ENCODE measurements around the gene FBXL16.

The FBXL16 gene

DNA sequence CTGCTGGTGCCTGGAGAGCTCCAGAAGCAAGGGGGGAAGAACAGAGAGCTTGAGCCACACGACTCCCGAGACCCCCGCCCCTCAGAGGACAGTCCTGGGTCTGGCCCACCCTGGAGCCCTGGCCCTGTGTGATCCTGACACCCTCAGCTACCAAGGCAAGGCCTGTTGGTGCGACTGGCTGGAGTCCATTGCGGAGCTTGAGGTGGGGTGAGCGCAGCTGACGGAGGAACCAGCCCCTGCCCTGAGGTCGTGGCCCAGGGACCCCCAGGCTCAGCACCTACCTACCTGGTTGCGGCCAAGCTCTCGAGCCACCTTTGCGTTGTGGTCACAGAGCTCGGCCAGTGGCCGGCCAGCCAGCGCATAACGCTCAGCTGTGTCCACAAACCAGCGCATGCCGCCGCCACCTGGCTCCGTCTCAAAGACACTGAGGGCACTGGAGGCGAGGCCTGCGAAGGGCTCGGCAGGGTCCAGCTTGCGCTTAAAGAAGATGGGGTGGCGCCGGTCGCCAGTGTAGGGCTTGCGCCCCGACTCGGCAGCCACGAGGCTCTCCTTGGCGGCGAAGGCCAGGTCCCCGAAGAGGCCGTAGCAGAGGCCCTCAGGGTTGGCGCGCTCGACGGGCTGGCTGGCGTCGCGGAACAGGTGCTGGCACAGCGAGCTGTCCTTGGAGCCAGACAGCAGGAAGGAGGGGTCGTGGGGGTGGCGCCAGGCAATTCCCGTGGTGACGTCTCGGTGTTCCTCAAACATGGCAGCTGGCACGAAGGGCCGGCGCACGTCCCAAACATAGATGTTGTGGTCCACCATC lies 18.9 kb downstream of the FBXL16 start:
- DNase-seq = no peak

DNA sequence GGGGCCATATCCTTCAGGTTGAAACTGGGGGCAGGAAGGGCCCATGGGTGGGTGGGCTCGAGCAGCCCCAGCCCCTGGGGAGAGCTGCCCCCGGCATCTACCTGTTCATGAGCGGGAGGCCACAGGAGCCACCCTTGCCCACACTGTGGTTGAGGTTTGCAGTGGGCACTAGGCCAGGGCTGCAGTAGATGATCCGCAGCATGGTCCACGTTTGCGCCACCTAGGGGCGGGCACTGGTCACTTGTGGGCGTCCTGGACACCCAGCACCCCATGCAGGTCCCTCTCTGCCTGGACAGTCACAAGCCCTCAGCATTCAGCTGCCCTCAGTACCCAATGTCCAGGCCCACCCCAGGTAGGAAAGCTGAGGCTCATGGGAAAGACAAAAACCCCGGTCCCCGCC lies 19.6 kb downstream of the FBXL16 start:
- no peak for DNase-seq

DNA sequence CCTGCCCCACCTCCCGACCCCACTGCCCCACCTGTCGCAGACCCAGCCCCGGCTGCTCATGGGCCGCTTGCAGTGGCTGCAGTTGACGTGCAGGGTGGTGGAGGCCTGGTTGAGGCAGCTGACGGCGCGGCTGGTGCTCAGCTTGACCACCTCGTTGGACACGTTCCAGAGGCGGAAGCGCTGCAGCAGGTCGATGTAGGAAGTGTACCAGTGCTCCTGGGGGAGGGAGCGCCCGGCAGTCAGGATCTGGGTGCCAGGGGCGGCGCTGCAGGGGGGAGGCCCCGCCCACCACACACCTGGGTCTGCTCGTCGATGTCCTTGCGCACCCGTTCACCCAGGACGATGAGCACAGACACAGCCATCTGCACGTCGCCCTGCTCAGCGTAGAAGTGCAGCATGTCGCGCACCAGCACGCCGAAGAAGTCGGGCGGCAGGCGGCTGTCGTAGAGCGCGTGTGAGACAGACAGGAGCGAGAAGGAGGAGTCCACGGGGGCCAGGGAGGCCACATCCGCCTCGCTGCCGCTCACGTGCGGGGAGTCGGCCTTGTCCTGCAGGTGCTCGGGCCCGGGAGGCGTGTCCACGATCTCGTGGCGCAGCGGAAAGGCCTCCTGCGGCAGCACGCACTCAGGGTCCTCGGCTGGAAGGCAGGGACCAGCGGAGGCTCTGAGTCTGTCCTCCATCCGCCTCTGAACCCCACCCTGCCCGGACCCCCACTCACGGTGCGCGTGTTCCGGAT lies 20.5 kb downstream of the FBXL16 start:
- DNase-seq = no peak

DNA sequence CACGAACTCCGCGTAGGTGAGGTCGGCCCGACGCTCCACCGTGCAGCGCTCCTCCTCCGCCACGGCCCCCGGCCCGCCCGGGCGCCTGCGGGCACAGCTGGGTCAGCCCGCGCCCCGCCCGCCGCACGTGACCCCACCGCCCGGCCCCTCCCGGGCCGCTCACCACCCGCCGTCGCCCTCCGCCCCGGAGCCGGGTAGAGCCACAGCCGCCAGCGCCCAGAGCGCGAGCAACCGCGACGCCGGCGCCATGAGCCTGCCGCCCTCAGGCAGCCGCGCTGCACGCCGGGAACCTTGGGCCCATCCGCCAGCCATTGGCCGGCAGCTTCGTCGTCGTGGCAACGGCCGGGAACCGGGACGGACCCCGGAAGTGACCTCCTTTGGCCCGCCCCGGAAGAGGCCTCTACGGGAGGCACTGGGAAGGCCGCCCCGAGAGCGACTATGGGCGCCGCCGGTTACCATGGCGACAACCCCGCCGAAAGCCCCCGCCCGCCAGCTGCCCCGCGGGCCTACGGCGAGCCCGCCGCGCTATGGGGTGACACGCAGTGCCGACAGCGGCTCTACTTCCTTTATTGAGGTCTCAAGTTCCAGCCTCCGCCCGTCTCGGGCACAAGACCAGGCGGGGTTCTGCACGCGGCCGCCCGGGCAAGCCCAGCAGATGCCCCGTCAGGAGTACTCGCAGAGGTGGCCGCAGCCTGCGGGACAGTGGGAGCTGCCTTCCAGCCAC lies 21.4 kb downstream of the FBXL16 start, which contains the start of gene JMJD8:
Gene JMJD8, minus strand, starts transcription at position 264 of the 724 bp plus-strand sequence. Its CDS starts 15 bp downstream, at position 249.
- DNase-seq = peak; percentile 95 to 97

DNA sequence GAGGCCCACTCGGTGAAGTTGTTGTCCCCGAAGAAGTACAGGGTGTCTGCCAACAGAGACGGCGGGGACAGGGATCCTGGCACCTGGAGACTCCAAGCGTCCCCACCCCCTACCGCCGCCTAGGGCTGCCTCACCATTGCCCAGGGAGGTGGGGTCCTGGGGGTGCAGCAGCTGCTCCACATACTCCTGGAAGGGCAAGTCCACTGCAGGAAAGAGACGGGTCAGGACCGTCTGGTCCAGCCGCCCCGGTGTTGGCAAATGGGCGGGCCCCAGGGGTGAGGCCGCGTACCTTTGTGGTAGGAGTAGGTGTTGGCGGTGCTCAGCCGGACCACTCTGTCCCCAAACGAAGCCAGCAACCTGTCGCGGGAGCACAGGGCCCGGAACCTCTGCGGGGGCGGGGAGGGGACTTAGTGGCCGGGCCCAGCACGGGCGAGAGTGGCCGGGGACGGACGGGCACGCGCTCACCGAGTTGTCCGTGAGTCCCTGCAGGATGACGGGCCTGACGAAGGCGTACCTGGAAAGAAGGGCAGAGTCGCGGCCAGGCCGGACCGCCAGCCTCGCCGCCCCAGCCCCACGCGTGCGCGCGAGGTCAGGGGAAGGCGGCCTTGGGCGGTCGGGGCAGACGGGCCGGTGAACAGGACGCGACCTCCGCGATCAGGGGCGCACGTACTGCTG lies 22.1 kb downstream of the FBXL16 start:
- DNase-seq = no peak

GRCh38 chr16:682493-683395 lies 22.9 kb downstream of the FBXL16 start:
- no peak for DNase-seq

DNA sequence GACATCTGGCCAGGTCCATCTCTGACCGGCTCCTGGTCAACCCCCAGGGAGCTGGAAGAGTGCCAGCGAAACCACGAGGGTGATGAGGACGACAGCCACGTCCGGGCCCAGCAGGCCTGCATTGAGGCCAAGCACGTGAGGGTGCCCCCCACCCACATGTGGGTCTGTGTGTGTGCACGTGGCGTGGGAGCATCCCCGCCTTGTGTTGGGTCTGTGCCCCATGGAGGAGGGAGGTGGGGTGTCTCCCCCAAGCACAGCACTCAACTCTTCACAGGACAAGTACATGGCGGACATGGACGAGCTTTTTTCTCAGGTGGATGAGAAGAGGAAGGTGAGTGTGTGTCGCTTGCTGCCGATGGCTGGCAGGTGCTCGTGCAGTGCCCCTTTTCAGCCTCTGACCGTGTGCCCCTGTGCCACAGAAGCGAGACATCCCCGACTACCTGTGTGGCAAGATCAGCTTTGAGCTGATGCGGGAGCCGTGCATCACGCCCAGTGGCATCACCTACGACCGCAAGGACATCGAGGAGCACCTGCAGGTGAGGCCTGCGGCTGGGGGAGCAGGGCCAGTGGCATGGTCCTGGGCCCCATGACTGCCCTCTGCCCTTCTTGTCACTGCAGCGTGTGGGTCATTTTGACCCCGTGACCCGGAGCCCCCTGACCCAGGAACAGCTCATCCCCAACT lies 23.7 kb downstream of the FBXL16 start:
- DNase-seq = no peak

- DNase-seq = no peak
Observed at GRCh38 chr16:680967-681745, 24.4 kb downstream of the FBXL16 start.

DNA sequence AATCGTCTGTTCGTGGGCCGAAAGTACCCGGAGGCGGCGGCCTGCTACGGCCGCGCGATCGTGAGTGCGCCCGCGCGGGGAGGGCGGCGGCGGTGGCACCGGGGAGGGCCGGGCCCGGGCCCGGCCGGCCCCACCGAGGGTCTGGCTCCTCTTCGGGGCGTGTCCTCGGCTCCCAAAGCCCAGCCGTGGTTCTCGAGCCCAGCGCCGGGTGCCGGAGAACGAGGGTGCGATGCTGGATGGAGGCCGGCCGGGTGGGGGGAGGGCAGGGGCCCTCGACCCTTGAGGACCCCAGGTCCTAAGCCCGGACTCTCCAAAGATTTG lies 25.0 kb downstream of the FBXL16 start:
- DNase-seq = no peak

DNA sequence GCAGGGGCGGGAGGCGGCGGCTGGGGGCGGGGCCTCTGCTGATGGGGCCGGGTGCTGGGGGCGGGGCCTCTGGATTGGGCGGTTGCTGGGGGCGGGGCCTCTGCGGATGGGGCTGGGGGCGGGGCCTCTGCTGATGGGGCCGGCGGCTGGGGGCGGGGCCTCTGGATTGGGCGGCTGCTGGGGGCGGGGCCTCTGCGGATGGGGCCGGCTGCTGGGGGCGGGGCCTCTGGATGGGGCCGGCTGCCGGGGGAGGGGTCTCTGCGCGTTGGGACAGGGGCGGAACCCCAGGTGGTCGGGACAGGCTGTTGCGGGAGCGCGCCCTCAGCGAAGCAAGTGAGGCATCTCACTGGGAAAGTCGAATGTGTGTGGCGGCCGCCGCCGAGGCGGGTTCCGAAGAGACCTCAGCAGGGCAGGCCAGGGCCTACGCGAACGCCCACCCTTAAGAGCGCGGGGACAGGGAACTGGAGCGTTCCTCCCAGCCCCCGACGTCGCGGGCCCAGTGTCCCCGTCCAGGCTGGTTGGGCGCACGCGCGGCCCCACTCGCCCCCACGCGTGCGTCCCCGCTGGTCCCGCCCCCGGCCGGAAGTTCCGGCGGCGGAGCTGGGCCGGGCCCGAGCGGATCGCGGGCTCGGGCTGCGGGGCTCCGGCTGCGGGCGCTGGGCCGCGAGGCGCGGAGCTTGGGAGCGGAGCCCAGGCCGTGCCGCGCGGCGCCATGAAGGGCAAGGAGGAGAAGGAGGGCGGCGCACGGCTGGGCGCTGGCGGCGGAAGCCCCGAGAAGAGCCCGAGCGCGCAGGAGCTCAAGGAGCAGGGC lies 25.6 kb downstream of the FBXL16 start, which contains the start of gene STUB1:
Gene STUB1, plus strand, starts transcription at position 597 of the 811 bp plus-strand sequence. Its CDS starts 116 bp downstream, at position 713.
- DNase-seq = peak; percentile 77 to 87

DNA sequence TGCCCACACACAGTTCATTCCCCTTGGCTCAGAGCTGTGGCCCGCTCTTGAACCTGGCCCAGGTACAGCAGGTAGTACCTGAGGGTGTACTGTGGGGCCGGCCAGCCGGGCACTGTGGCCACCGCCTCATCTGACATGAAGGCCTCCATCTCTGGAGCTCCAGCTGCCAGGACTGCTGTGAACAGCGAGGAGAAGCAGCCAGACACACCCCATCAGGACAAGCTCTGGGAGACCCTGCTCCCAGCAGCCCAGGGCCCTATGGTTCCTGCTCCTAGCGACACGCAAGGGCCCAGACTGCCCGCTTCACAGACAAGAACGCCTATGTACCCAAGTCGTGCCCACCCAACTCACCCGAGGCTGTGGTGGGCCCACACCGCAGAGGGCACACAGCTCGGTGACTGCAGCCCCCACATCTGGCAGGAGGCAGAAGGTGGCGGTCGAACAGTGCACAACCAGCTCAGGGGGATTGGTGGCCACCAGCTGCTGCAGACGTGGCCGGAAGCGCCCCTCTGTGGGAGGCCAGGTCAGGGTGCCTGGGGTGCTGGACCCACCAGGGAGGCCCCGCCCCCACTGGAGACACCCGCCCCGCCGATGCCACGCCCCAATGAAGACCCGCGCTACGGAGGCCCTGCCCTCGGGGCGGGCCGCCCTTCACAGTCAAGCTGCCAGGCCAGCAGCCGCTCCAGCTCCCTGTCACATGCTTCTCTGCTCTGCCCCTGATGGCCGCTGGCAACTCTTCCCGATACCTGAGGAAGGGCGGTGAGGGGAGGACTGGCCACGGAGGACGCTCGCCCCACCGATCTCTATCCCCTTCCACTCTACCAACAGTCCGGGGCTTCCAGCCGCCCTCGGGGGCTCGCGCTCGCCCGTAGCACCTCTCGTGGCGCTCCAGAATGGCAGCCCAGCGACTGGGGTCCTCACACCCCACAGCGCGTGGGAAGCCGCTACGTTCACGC lies 26.5 kb downstream of the FBXL16 start:
- peak; percentile 37 to 51 for DNase-seq

- no peak for DNase-seq
Observed at GRCh38 chr16:678209-678857, 27.3 kb downstream of the FBXL16 start.

GRCh38 chr16:677316-678190 lies 28.0 kb downstream of the FBXL16 start:
- no peak for DNase-seq

DNA sequence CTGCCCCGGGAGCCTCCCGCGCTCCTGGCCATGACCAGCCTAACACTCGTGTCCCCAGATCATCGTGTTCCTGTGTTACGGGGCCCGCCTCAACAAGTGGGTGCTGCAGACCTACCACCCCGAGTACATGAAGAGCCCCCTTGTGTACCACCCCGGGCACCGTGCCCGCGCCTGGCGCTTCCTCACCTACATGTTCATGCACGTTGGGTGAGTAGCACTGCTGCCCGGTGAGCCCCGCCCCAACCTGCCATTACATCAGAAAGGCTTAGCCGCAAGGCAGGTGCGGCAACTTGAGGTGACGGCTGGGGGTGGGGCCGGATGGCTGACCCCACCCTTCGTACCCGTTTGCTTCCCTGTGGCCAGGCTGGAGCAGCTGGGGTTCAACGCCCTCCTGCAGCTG lies 28.7 kb downstream of the FBXL16 start:
- no peak for DNase-seq

- no peak for DNase-seq
Observed at GRCh38 chr16:676565-676902, 29.1 kb downstream of the FBXL16 start.

DNA sequence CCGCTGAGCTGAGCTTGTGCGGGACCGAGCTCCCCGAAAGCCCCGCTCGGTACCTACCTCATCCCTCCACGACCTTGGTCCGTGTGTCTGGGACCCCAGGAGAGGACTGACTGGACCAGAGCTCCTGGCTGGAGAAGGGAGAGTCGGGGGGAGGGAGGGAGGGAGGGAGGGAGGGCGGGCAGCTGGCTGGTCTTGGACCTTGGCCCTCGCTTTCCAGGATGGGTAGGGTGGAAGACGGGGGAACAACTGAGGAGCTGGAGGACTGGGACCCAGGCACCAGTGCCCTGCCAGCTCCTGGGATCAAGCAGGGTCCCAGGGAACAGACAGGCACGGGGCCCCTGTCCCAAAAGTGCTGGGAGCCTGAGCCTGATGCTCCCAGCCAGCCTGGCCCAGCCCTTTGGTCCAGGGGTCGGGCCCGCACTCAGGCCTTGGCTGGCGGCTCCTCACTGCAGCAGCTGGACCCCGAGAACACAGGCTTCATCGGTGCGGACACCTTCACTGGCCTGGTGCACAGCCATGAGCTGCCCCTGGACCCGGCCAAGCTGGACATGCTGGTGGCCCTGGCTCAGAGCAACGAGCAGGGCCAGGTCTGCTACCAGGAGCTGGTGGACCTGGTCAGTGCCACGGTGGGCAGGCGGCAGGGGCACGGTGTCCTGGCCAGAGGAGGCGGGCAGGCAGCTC lies 29.6 kb downstream of the FBXL16 start:
- no peak for DNase-seq

Data from stimulated activated CD4-positive, alpha-beta T cell treated with anti-CD3 and anti-CD28 coated beads, Interleukin-2, amount 100 ng/mL, for 48 hours (primary cell).